Transverse colon (tissue), 4 donors: ENCODE results near the gene DESI1. TPM values are rescaled to one million over a fixed set of nuclear protein-coding genes. Genes with fewer than 3 reads are reported as not detected.
A peak's percentile ranks its signal among the peaks of the same experiment; 100 is the strongest.

Experiments used
- DNase-seq: peaks from one replicate; pipeline ENCODE4 v3.0.0-alpha.2; 2019
- H3K27ac ChIP-seq, 4 donors: fragments of 200-600 bp; sonication (generic); 2 replicates each; pipeline ENCODE4 v1.5.1; 2016 to 2018; ENCODE audit warnings: inconsistent platforms in 4 of 4
- H3K27me3 ChIP-seq: fragments of 200-600 bp; sonication (generic); 2 replicates; pipeline ENCODE4 v1.5.1; 2017; ENCODE audit warnings: inconsistent platforms
- H3K36me3 ChIP-seq, 4 donors: fragments of 200-600 bp; sonication (generic); 2 replicates each; pipeline ENCODE4 v1.5.1; 2017 to 2019; ENCODE audit warnings: inconsistent platforms in 4 of 4
- H3K4me1 ChIP-seq, 4 donors: fragments of 200-600 bp; sonication (generic); 2 replicates each; pipeline ENCODE4 v1.5.1; 2017 to 2020; ENCODE audit warnings: inconsistent platforms in 4 of 4
- H3K4me3 ChIP-seq, 4 donors: fragments of 200-600 bp; sonication (generic); 1 replicate in 1 of 4; 2 replicates in 3 of 4; pipeline versions ENCODE4 v1.5.1 to v1.6.1; 2017 to 2019; ENCODE audit warnings: inconsistent platforms in 4 of 4
- H3K9me3 ChIP-seq, 2 donors: fragments of 200-600 bp; sonication (generic); 2 replicates each; pipeline ENCODE4 v1.5.1; 2017 to 2019; ENCODE audit warnings: inconsistent platforms in 2 of 2
- EP300 ChIP-seq: sonication (generic); formaldehyde crosslinking; IDR thresholded peaks from one replicate; pipeline ENCODE4 v1.6.1; 2017; ENCODE audit warnings: antibody characterized with exemption, low read depth
- POLR2A ChIP-seq: fragments of 450-650 bp; IDR thresholded peaks from one replicate; pipeline ENCODE4 v1.6.1; 2016; ENCODE audit warnings: antibody characterized with exemption, mild to moderate bottlenecking, moderate library complexity
- POLR2AphosphoS5 ChIP-seq, 3 donors: sonication (generic); formaldehyde crosslinking; IDR thresholded peaks; one replicate each; pipeline ENCODE4 v1.6.1; 2016; ENCODE audit warnings: antibody characterized with exemption in 3 of 3
- WGBS, 2 donors: methylation state at CpG; one replicate each; pipeline ENCODE4 v1.1.5; 2018; ENCODE audit warnings: low coverage in 1 of 2; 5-methylcytosine and 5-hydroxymethylcytosine counted together
- in situ Hi-C, 4 donors: fragments of 200-750 bp; cut with MboI; loops; one replicate each; pipeline versions ENCODE4 v1.15.0 to v1.15.1; 2017; ENCODE audit warnings: low sequenced_read_pairs in 3 of 4, low pct_ligation_motif_present in 1 of 4, low pct_unique_long_range_greater_than_20kb in 1 of 4
- intact Hi-C: fragments of 100-400 bp; cut with DNase I; formaldehyde crosslinking; loops from one replicate; pipeline ENCODE4 v1.15.1; 2023; ENCODE audit warnings: low total_unique reads
- total RNA-seq, 4 donors: library from RNA; depleted of rRNA; stranded (reverse); fragments of >200 nt; gene quantifications; one replicate each; pipeline ENCODE4 v1.1.0, GENCODE V29; 2016
- TF ChIP-seq, protein P1 (sequence below), 5 experiments: fragments of 200-600 bp in 3 of 5; fragments of 450-650 bp in 2 of 5; sonication (generic) in 3 of 5; IDR thresholded peaks; 1 replicate in 2 of 5; 2 replicates in 3 of 5; pipeline ENCODE4 v1.5.1; 2016 to 2017; ENCODE audit warnings: antibody characterized with exemption in 5 of 5, inconsistent platforms in 3 of 5, mild to moderate bottlenecking in 2 of 5, moderate library complexity in 1 of 5

The DESI1 gene
- total RNA-seq, 4 donors from 2014 or later: 13.5 to 27.6 (median 16.8) TPM

GRCh38 chr22:41578114-41578513, 42.7 kb downstream of the DESI1 start:
- no peak overlapping the region for H3K27ac ChIP-seq
- H3K36me3 ChIP-seq: peaks cover 0 to 15% (median 5%) of the 10 kb centered on the region in 4 donors
- TF ChIP-seq EP300 (no peak), POLR2AphosphoS5 (IDR thresholded peaks at IDR 0.05) (no peak), POLR2A (no peak)
- TF ChIP-seq, protein P1, sequence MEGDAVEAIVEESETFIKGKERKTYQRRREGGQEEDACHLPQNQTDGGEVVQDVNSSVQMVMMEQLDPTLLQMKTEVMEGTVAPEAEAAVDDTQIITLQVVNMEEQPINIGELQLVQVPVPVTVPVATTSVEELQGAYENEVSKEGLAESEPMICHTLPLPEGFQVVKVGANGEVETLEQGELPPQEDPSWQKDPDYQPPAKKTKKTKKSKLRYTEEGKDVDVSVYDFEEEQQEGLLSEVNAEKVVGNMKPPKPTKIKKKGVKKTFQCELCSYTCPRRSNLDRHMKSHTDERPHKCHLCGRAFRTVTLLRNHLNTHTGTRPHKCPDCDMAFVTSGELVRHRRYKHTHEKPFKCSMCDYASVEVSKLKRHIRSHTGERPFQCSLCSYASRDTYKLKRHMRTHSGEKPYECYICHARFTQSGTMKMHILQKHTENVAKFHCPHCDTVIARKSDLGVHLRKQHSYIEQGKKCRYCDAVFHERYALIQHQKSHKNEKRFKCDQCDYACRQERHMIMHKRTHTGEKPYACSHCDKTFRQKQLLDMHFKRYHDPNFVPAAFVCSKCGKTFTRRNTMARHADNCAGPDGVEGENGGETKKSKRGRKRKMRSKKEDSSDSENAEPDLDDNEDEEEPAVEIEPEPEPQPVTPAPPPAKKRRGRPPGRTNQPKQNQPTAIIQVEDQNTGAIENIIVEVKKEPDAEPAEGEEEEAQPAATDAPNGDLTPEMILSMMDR (IDR thresholded peaks at IDR 0.05): no peak
- no peak overlapping the region for H3K4me3 ChIP-seq
- H3K4me1 ChIP-seq: peaks cover 0 to 3% (median 0%) of the 10 kb centered on the region in 4 donors
- in situ Hi-C loops (no loop called here), intact Hi-C loops (no loop called here)
- H3K9me3 ChIP-seq: no peaks in the 10 kb centered on the region
- 90 to 91% methylated on average over 5 to 8 of the region's 8 CpGs for WGBS, 2 donors
- H3K27me3 ChIP-seq: no peaks in the 10 kb centered on the region
- no peak for DNase-seq

DNA sequence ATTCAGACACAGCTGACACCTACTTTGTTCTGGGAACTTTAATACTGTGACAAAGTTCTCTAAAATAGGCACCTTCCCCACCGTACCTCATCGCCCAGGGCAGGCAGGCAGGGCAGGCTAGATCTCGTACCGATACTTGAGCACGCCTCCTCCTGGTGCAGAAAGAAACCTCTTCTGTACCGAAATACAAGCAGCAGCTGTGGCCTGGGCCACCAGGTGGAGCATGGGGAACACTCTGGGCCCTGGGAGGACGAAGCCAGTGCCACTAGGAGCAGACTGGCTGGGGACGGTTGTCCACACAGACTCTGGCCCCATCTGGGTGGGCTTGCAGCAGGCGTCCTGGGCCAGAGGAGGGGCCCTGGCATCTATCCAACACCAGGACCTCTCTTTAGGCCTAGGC, 44.0 kb downstream of the DESI1 start:
- peak; percentile 21 for DNase-seq
- Histone ChIP-seq H3K9me3 (no peaks in the 10 kb centered on the region), H3K36me3 (peaks cover 0 to 15% (median 0%) of the 10 kb centered on the region in 4 donors), H3K4me1 (peaks cover 0 to 3% (median 0%) of the 10 kb centered on the region in 4 donors), H3K27ac (no peak overlapping the region), H3K4me3 (no peak overlapping the region), H3K27me3 (no peaks in the 10 kb centered on the region)
- 82% methylated on average over 9 of the region's 9 CpGs; no CpG with 5 or more reads in 1 of the 2 donors for WGBS, 2 donors
- in situ Hi-C loops: no loop called here
- intact Hi-C loops: no loop called here
- TF ChIP-seq, protein P1 (IDR thresholded peaks at IDR 0.05): peak in 4 of 5 experiments; percentile 34 to 59 (median 48)
- no peak for TF ChIP-seq POLR2AphosphoS5 (IDR thresholded peaks at IDR 0.05)

DNA sequence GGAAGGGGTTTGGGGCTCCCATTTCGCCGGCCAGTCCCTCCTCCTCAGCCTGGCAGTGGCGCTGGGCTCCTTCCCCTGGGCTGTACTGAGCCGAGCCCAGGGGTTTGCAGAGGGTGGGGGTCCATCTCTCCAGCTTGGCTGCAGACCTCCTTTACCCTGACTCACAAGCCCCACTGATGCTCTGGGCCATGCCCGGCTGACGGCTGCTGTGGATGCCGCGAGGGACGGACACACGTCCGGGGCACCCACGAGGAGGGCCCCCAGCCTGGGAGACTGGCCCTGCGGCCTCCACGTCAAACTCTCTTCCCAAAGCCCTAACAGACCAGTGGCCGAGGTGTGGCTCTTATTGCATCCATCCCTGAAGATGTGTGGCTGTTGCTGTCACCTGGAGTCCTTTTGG, 45.3 kb downstream of the DESI1 start:
- Histone ChIP-seq H3K4me3 (no peak overlapping the region), H3K27ac (peak overlapping the region in 2 of 4 donors; percentile 13 to 60), H3K4me1 (peaks cover 0 to 3% (median 0%) of the 10 kb centered on the region in 4 donors), H3K36me3 (peaks cover 0 to 15% (median 0%) of the 10 kb centered on the region in 4 donors), H3K9me3 (no peaks in the 10 kb centered on the region), H3K27me3 (no peaks in the 10 kb centered on the region)
- 93% methylated on average over 11 of the region's 15 CpGs; no CpG with 5 or more reads in 1 of the 2 donors for WGBS, 2 donors
- in situ Hi-C loops (no loop called here), intact Hi-C loops (no loop called here)
- TF ChIP-seq POLR2A (no peak), POLR2AphosphoS5 (IDR thresholded peaks at IDR 0.05) (no peak), EP300 (no peak)
- TF ChIP-seq, protein P1 (IDR thresholded peaks at IDR 0.05): no peak
- DNase-seq: no peak

DNA sequence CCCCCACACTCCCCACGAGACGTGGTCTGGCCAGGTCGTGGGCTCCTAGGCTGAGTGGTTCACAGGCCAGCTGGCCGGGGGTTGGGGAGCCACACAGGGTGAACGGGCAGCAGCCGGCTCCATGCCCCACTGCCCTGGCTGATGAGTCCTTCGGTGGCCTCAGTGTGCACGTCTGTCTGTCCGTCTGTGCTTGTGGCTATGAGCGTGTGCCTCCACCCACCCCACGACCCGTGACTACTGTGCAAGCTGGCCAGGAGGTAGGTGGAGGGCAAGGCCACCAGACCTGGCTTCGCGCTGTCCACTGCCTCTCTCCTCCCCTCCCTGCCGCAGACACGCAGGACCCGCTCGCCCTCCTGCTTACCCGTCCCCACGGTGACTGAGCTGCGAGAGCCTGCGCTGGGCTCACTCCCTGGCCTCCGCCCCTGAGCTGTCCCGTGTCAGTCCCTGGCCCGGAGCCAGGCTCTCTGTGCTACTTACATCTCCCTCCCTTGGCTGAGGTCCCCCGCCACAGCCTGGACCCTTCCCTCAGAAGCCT, 45.9 kb downstream of the DESI1 start:
- H3K36me3 ChIP-seq: peaks cover 0 to 14% (median 0%) of the 10 kb centered on the region in 4 donors

More for the DNA sequence above, 45.9 kb downstream of the DESI1 start:
- intact Hi-C loops: loop anchor here (5.0 kb wide), 1 partner anchor 1963 kb away; no protein-coding TSS in a partner anchor
- peak; percentile 44 for DNase-seq
- in situ Hi-C loops: no loop called here
- H3K9me3 ChIP-seq: no peaks in the 10 kb centered on the region
- TF ChIP-seq, protein P1 (IDR thresholded peaks at IDR 0.05): no peak
- TF ChIP-seq POLR2AphosphoS5 (IDR thresholded peaks at IDR 0.05): peak in 1 of 3 donors; percentile 5
- H3K27ac ChIP-seq: peak overlapping the region in 2 of 4 donors; percentile 13 to 60
- H3K4me3 ChIP-seq: no peak overlapping the region
- no peaks in the 10 kb centered on the region for H3K27me3 ChIP-seq
- H3K4me1 ChIP-seq: peaks cover 0 to 3% (median 0%) of the 10 kb centered on the region in 4 donors
- WGBS, 2 donors: 69% methylated on average over 24 of the region's 26 CpGs; no CpG with 5 or more reads in 1 of the 2 donors
